Measurements from ENCODE around the gene DROSHA.

Gene DROSHA

GRCh38 chr5:31464081-31464480, 67.8 kb downstream of the DROSHA start:
- DNase-seq (ENCODE audit: low read depth): no peak

- peak; percentile 57 for DNase-seq (ENCODE audit: low read depth)
Observed at GRCh38 chr5:31463351-31463750, 68.5 kb downstream of the DROSHA start.

GRCh38 chr5:31459594-31459993, 72.3 kb downstream of the DROSHA start:
- DNase-seq (ENCODE audit: low read depth): no peak

- no peak for DNase-seq (ENCODE audit: low read depth)
Observed at GRCh38 chr5:31455172-31455571, 76.7 kb downstream of the DROSHA start.

GRCh38 chr5:31453522-31453921, 78.4 kb downstream of the DROSHA start:
- DNase-seq (ENCODE audit: low read depth): no peak

- no peak for DNase-seq (ENCODE audit: low read depth)
Observed at GRCh38 chr5:31452314-31452713, 79.6 kb downstream of the DROSHA start.

- DNase-seq (ENCODE audit: low read depth): no peak
Observed at GRCh38 chr5:31449962-31450361, 81.9 kb downstream of the DROSHA start.

- DNase-seq (ENCODE audit: low read depth): peak; percentile 43
Observed at GRCh38 chr5:31449174-31449573, 82.7 kb downstream of the DROSHA start.

- no peak for DNase-seq (ENCODE audit: low read depth)
Observed at GRCh38 chr5:31445041-31445600, 86.8 kb downstream of the DROSHA start.

- DNase-seq (ENCODE audit: low read depth): no peak
Observed at GRCh38 chr5:31443572-31443971, 88.3 kb downstream of the DROSHA start.

GRCh38 chr5:31442058-31442745, 89.7 kb downstream of the DROSHA start:
- peak; percentile 51 for DNase-seq (ENCODE audit: low read depth)

GRCh38 chr5:31436851-31437250, 95.0 kb downstream of the DROSHA start:
- no peak for DNase-seq (ENCODE audit: low read depth)

GRCh38 chr5:31435730-31436129, 96.2 kb downstream of the DROSHA start:
- DNase-seq (ENCODE audit: low read depth): no peak

GRCh38 chr5:31434898-31435297, 97.0 kb downstream of the DROSHA start:
- no peak for DNase-seq (ENCODE audit: low read depth)

- no peak for DNase-seq (ENCODE audit: low read depth)
Observed at GRCh38 chr5:31433229-31433628, 98.7 kb downstream of the DROSHA start.

- DNase-seq (ENCODE audit: low read depth): no peak
Observed at GRCh38 chr5:31427724-31428309, 104.1 kb downstream of the DROSHA start.

- peak; percentile 39 for DNase-seq (ENCODE audit: low read depth)
Observed at GRCh38 chr5:31427013-31427723, 104.7 kb downstream of the DROSHA start.

GRCh38 chr5:31421806-31422586, 109.9 kb downstream of the DROSHA start:
- DNase-seq (ENCODE audit: low read depth): no peak

- DNase-seq (ENCODE audit: low read depth): no peak
Observed at GRCh38 chr5:31417512-31417911, 114.4 kb downstream of the DROSHA start.

GRCh38 chr5:31416547-31416946, 115.3 kb downstream of the DROSHA start:
- no peak for DNase-seq (ENCODE audit: low read depth)

- DNase-seq (ENCODE audit: low read depth): no peak
Observed at GRCh38 chr5:31415960-31416359, 115.9 kb downstream of the DROSHA start.
